ENCODE data around the gene KCTD4.

GRCh38 chr13:45220403-45220802 is 19.6 kb upstream of the KCTD4 start:
- TF ChIP-seq CTCF (IDR thresholded peaks at IDR 0.05; ENCODE audit: insufficient read depth, low read depth, low read length) (no peak), EZH2 (IDR thresholded peaks at IDR 0.05; ENCODE audit: insufficient read depth, low read length) (no peak)
